Liver (tissue), 9 donors: Measurements from ENCODE around the gene STAT5A. TPM values are rescaled to one million over a fixed set of nuclear protein-coding genes. Genes with fewer than 3 reads are reported as not detected.
A peak's percentile ranks its signal among the peaks of the same experiment; 100 is the strongest.

Experiments
- DNase-seq: peaks from one replicate; pipeline ENCODE4 v3.0.0-alpha.2; 2017; ENCODE audit warnings: low spot score
- H3K27ac ChIP-seq, 2 donors: one replicate each; pipeline ENCODE4 v1.7.0; 2013; ENCODE audit warnings: inconsistent platforms in 2 of 2, low read length in 2 of 2, control low read depth in 1 of 2, low read depth in 1 of 2, mild to moderate bottlenecking in 1 of 2
- H3K27me3 ChIP-seq, 4 donors: one replicate each; pipeline versions ENCODE4 v1.6.1 to v1.7.0; 2013; ENCODE audit warnings: low read length in 3 of 4, inconsistent platforms in 1 of 4, mild to moderate bottlenecking in 1 of 4, moderate library complexity in 1 of 4; ENCODE audit not compliant: control insufficient read depth in 4 of 4, insufficient read depth in 4 of 4
- H3K36me3 ChIP-seq, 4 donors: one replicate each; pipeline versions ENCODE4 v1.6.1 to v1.7.0; 2013; ENCODE audit warnings: low read length in 3 of 4, mild to moderate bottlenecking in 3 of 4, low read depth in 1 of 4, moderate library complexity in 1 of 4; ENCODE audit not compliant: control insufficient read depth in 4 of 4, insufficient read depth in 3 of 4
- H3K4me1 ChIP-seq, 4 donors: one replicate each; pipeline versions ENCODE4 v1.6.1 to v1.7.0; 2013; ENCODE audit warnings: low read length in 3 of 4, mild to moderate bottlenecking in 3 of 4, moderate library complexity in 1 of 4; ENCODE audit not compliant: control insufficient read depth in 4 of 4, insufficient read depth in 4 of 4
- H3K4me3 ChIP-seq, 3 donors: one replicate each; pipeline versions ENCODE4 v1.6.1 to v1.7.0; 2013; ENCODE audit warnings: low read length in 3 of 3, control low read depth in 1 of 3, low read depth in 1 of 3, mild to moderate bottlenecking in 1 of 3
- H3K9ac ChIP-seq, 2 donors: one replicate each; pipeline ENCODE4 v1.7.0; 2013; ENCODE audit warnings: low read length in 2 of 2, mild to moderate bottlenecking in 2 of 2, moderate library complexity in 2 of 2, control low read depth in 1 of 2, low read depth in 1 of 2
- H3K9me3 ChIP-seq, 4 donors: one replicate each; pipeline versions ENCODE4 v1.6.1 to v1.7.0; 2013; ENCODE audit warnings: low read length in 3 of 4; ENCODE audit not compliant: control insufficient read depth in 4 of 4
- FOXA1 ChIP-seq: IDR thresholded peaks from 2 replicates; pipeline ENCODE4 v1.6.1; 2016; ENCODE audit warnings: antibody characterized with exemption
- FOXA2 ChIP-seq: IDR thresholded peaks from 2 replicates; pipeline ENCODE4 v1.6.1; 2016; ENCODE audit warnings: antibody characterized with exemption
- GABPA ChIP-seq, 2 donors: IDR thresholded peaks in 1 of 2; conservative IDR thresholded peaks in 1 of 2; 2 replicates each; pipeline ENCODE4 v1.6.1; 2016; ENCODE audit warnings: antibody characterized with exemption in 2 of 2, mild to moderate bottlenecking in 1 of 2, moderate library complexity in 1 of 2
- HNF4G ChIP-seq: IDR thresholded peaks from 2 replicates; pipeline ENCODE4 v1.6.1; 2016; ENCODE audit warnings: antibody characterized with exemption
- JUND ChIP-seq, 2 donors: IDR thresholded peaks; 2 replicates each; pipeline ENCODE4 v1.6.1; 2016; ENCODE audit warnings: antibody characterized with exemption in 2 of 2
- RAD21 ChIP-seq, 2 donors: IDR thresholded peaks; 2 replicates each; pipeline ENCODE4 v1.6.1; 2016; ENCODE audit warnings: antibody characterized with exemption in 2 of 2, mild to moderate bottlenecking in 2 of 2
- RXRA ChIP-seq, 2 donors: IDR thresholded peaks; 2 replicates each; pipeline ENCODE4 v1.6.1; 2017 to 2018; ENCODE audit warnings: antibody characterized with exemption in 2 of 2, mild to moderate bottlenecking in 1 of 2
- YY1 ChIP-seq: IDR thresholded peaks from 2 replicates; pipeline ENCODE4 v1.6.1; 2016; ENCODE audit warnings: antibody characterized with exemption, mild to moderate bottlenecking
- WGBS: extraction: QIAGEN DNeasy Blood & Tissue Kit; methylation state at CpG from one replicate; pipeline ENCODE4 v1.1.7; 2013; 5-methylcytosine and 5-hydroxymethylcytosine counted together
- polyA plus RNA-seq, 2 donors: library from polyadenylated mRNA; stranded (reverse) in 1 of 2; unstranded in 1 of 2; fragments of 200-250 nt in 1 of 2; fragments of >200 nt in 1 of 2; fragmentation: Nextera tagmentation in 1 of 2; extraction: Ambion mirVana in 1 of 2; gene quantifications; one replicate each; pipeline versions ENCODE4 v1.2.1 to v1.2.3, GENCODE V29; 2013 to 2015
- total RNA-seq, 2 donors: library from RNA; depleted of rRNA; stranded (reverse); fragments of >200 nt; gene quantifications; one replicate each; pipeline ENCODE4 v1.2.3, GENCODE V29; 2014
- TF ChIP-seq, protein P1 (sequence below): IDR thresholded peaks from 2 replicates; pipeline ENCODE4 v1.6.1; 2016; ENCODE audit warnings: antibody characterized with exemption
- TF ChIP-seq, protein P2 (sequence below): IDR thresholded peaks from 2 replicates; pipeline ENCODE4 v1.6.1; 2016; ENCODE audit warnings: antibody characterized with exemption, mild to moderate bottlenecking
- TF ChIP-seq, protein P3 (sequence below): IDR thresholded peaks from 2 replicates; pipeline ENCODE4 v1.6.1; 2016; ENCODE audit warnings: antibody characterized with exemption
- donor health status: healthy.
- donor health status: healthy.
- donor health status: healthy.
- donor health status: healthy.
- donor health status: healthy.

STAT5A gene
- total and polyA plus RNA-seq, 4 donors = 1.7 to 37.7 (median 8.9) TPM

DNA sequence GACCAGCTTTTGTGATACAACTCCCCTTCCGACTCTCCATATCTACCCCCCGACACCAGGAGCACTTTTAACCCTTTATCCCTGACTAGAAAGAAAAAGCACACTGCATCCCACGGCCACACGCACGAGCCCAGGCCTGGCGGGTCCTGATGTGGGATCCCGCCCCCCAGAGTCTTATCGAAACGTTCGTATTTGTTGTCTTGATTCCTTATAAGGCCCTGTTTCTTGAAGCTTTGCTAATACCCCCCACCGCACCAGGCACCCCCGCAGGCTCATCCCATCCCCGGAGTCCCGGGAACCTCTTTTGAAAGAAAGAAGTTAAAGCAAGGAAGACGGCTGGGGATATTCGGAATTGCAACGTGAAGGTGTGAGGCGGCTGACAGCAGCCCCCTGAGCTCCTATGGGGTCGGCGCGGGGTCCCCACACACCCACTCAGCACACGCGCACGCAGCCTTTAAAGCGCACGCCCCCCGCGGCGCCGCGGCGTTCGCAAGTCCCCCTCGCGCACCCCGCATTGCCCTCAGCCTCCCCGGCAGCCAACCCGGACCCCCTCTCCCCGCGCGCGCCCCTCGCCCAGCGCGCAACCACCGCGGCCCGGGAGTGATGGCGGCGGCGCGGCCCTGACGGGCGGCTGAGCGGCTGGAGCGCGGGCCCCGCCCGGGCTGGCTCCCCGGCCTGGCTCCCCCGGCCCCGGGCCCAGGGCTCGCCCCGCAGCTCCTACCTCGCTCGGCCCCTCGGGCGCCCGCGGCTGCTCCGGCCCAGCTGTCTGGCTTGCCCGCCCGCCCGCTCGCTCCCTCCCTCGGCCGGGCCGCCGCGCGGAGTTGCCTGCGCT lies 12.6 kb upstream of the STAT5A start:
- under 1% methylated on average over 82 of the region's 82 CpGs for WGBS
- TF ChIP-seq, protein P1, sequence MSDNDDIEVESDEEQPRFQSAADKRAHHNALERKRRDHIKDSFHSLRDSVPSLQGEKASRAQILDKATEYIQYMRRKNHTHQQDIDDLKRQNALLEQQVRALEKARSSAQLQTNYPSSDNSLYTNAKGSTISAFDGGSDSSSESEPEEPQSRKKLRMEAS = no peak
- TF ChIP-seq HNF4G (no peak), YY1 (no peak), FOXA1 (no peak), FOXA2 (no peak), JUND (IDR thresholded peaks at IDR 0.05) (no peak), RAD21 (IDR thresholded peaks at IDR 0.05) (no peak), GABPA (IDR thresholded peaks at IDR 0.05 in 1 of 2, conservative IDR thresholded peaks at IDR 0.05 in 1 of 2) (no peak), RXRA (IDR thresholded peaks at IDR 0.05) (no peak)
- TF ChIP-seq, protein P2, sequence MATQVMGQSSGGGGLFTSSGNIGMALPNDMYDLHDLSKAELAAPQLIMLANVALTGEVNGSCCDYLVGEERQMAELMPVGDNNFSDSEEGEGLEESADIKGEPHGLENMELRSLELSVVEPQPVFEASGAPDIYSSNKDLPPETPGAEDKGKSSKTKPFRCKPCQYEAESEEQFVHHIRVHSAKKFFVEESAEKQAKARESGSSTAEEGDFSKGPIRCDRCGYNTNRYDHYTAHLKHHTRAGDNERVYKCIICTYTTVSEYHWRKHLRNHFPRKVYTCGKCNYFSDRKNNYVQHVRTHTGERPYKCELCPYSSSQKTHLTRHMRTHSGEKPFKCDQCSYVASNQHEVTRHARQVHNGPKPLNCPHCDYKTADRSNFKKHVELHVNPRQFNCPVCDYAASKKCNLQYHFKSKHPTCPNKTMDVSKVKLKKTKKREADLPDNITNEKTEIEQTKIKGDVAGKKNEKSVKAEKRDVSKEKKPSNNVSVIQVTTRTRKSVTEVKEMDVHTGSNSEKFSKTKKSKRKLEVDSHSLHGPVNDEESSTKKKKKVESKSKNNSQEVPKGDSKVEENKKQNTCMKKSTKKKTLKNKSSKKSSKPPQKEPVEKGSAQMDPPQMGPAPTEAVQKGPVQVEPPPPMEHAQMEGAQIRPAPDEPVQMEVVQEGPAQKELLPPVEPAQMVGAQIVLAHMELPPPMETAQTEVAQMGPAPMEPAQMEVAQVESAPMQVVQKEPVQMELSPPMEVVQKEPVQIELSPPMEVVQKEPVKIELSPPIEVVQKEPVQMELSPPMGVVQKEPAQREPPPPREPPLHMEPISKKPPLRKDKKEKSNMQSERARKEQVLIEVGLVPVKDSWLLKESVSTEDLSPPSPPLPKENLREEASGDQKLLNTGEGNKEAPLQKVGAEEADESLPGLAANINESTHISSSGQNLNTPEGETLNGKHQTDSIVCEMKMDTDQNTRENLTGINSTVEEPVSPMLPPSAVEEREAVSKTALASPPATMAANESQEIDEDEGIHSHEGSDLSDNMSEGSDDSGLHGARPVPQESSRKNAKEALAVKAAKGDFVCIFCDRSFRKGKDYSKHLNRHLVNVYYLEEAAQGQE = no peak
- TF ChIP-seq, protein P3, sequence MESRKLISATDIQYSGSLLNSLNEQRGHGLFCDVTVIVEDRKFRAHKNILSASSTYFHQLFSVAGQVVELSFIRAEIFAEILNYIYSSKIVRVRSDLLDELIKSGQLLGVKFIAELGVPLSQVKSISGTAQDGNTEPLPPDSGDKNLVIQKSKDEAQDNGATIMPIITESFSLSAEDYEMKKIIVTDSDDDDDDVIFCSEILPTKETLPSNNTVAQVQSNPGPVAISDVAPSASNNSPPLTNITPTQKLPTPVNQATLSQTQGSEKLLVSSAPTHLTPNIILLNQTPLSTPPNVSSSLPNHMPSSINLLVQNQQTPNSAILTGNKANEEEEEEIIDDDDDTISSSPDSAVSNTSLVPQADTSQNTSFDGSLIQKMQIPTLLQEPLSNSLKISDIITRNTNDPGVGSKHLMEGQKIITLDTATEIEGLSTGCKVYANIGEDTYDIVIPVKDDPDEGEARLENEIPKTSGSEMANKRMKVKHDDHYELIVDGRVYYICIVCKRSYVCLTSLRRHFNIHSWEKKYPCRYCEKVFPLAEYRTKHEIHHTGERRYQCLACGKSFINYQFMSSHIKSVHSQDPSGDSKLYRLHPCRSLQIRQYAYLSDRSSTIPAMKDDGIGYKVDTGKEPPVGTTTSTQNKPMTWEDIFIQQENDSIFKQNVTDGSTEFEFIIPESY = no peak
- no peaks in the 10 kb centered on the region for H3K27me3 ChIP-seq
- H3K9ac ChIP-seq = peak overlapping the region; percentile 76 to 91
- peak overlapping the region; percentile 20 to 98 for H3K27ac ChIP-seq
- peaks cover 3 to 34% (median 16%) of the 10 kb centered on the region in 4 donors for H3K4me1 ChIP-seq
- DNase-seq = peak; percentile 58
- H3K36me3 ChIP-seq = no peaks in the 10 kb centered on the region
- H3K4me3 ChIP-seq = peak overlapping the region; percentile 67 to 98 (median 72)
- no peaks in the 10 kb centered on the region for H3K9me3 ChIP-seq

DNA sequence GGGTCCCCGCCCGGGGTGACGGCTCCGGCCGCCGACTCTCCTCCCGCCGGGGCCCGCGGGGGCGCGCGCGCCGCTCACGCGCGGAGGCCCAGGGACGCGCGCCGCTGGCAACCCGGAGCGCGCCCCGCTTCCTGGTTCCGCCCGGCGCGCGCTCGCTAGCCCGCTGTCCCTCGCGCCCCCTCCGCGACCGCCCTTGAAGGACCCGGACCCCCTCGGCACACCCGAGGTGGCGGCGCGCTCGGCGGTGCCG lies 12.0 kb upstream of the STAT5A start, which contains the start of gene STAT5B:
Gene STAT5B (minus strand): TSS at position 33 of the 250 bp plus-strand sequence. CDS start 44,264 bp downstream, outside the sequence.
- peak within 1 kb of the TSS; percentile 98 to 99 for H3K27ac ChIP-seq
- no peaks in the 10 kb centered on the region for H3K27me3 ChIP-seq
- no peak for TF ChIP-seq RAD21 (IDR thresholded peaks at IDR 0.05)
- no peak for TF ChIP-seq JUND (IDR thresholded peaks at IDR 0.05)
- no peaks in the 10 kb centered on the region for H3K9me3 ChIP-seq
- no peaks in the 10 kb centered on the region for H3K36me3 ChIP-seq
- peak within 1 kb of the TSS; percentile 76 to 91 for H3K9ac ChIP-seq
- H3K4me3 ChIP-seq = peak within 1 kb of the TSS; percentile 67 to 98 (median 72)
- peaks cover 3 to 33% (median 16%) of the 10 kb centered on the region in 4 donors for H3K4me1 ChIP-seq
- under 1% methylated on average over 47 of the region's 47 CpGs for WGBS
- peak; percentile 74 for DNase-seq
